ENCODE measurements around the gene ATAT1. TPM values are rescaled to one million over a fixed set of nuclear protein-coding genes. Genes with fewer than 3 reads are reported as not detected.

Gene ATAT1
- total and polyA plus RNA-seq, 2 of the 13 experiments (the other 11 are each of a cell fraction or from before 2014, with no cell fraction given), result 9.2 to 23.6 TPM

GRCh38 chr6:30686009-30686907 lies 59.6 kb downstream of the ATAT1 start, which contains the start of gene PPP1R18 (continued):
- 0 out of 2 replicates have a peak, but pooled peaks have one; percentile 5 for TF ChIP-seq FOSL2 (CRISPR knock-in tag; IDR thresholded peaks at IDR 0.05)
- peak; percentile 46; the same call in 1 of the 2 replicates for TF ChIP-seq ZNF589 (CRISPR knock-in tag; conservative IDR thresholded peaks at IDR 0.05)
- TF ChIP-seq ZC3H4 (CRISPR knock-in tag; IDR thresholded peaks at IDR 0.05; ENCODE audit: borderline replicate concordance), result no peak
- no peak for TF ChIP-seq NAIF1 (CRISPR knock-in tag; IDR thresholded peaks at IDR 0.05; ENCODE audit: borderline replicate concordance)
- TF ChIP-seq ZNF18 (CRISPR knock-in tag; IDR thresholded peaks at IDR 0.05; ENCODE audit: insufficient replicate concordance), result no peak
- TF ChIP-seq SOX6 (IDR thresholded peaks at IDR 0.05), result no peak
- TF ChIP-seq SOX6 (CRISPR knock-in tag; IDR thresholded peaks at IDR 0.05), result no peak
- no peak for TF ChIP-seq FOXA3 (CRISPR knock-in tag; IDR thresholded peaks at IDR 0.05)
- TF ChIP-seq HOXA5 (CRISPR knock-in tag; IDR thresholded peaks at IDR 0.05), result peak; percentile 35; the same call in 1 of the 2 replicates
- TF ChIP-seq ZNF138 (CRISPR knock-in tag; IDR thresholded peaks at IDR 0.05; ENCODE audit: low read depth), result no peak
- no peak for TF ChIP-seq ZHX1 (CRISPR knock-in tag; IDR thresholded peaks at IDR 0.05; ENCODE audit: low read depth)
- TF ChIP-seq SAFB2 (CRISPR knock-in tag; IDR thresholded peaks at IDR 0.05; ENCODE audit: borderline replicate concordance, low read depth), result no peak
- no peak for TF ChIP-seq BRCA1 (CRISPR knock-in tag; IDR thresholded peaks at IDR 0.05)
- TF ChIP-seq CCDC6 (CRISPR knock-in tag; IDR thresholded peaks at IDR 0.05), result peak; percentile 69; the same call in 1 of the 2 replicates
- no peak for TF ChIP-seq U2AF1 (optimal IDR thresholded peaks at IDR 0.05; ENCODE audit: low read depth, low read length)
- TF ChIP-seq ZNF513 (CRISPR knock-in tag; conservative IDR thresholded peaks at IDR 0.05), result no peak
- TF ChIP-seq TRAFD1 (CRISPR knock-in tag; IDR thresholded peaks at IDR 0.05; ENCODE audit: borderline replicate concordance), result no peak
- no peak for TF ChIP-seq FOXP4 (CRISPR knock-in tag; IDR thresholded peaks at IDR 0.05)
- TF ChIP-seq ZFP1 (CRISPR knock-in tag; IDR thresholded peaks at IDR 0.05), result no peak
